GM18505 (cell line): ENCODE results near the gene DCANP1.

Experiments
- ATAC-seq: cut with Tn5 transposase; IDR thresholded peaks from one replicate; pipeline ENCODE4 v1.9.1; 2021; ENCODE audit not compliant: unreplicated experiment
- POLR2A ChIP-seq: IDR thresholded peaks from 4 replicates; pipeline ENCODE4 v1.6.1; 2011; ENCODE audit warnings: borderline replicate concordance; ENCODE audit not compliant: insufficient read depth, insufficient read length; ENCODE audit errors: extremely low read depth

Gene DCANP1

DNA sequence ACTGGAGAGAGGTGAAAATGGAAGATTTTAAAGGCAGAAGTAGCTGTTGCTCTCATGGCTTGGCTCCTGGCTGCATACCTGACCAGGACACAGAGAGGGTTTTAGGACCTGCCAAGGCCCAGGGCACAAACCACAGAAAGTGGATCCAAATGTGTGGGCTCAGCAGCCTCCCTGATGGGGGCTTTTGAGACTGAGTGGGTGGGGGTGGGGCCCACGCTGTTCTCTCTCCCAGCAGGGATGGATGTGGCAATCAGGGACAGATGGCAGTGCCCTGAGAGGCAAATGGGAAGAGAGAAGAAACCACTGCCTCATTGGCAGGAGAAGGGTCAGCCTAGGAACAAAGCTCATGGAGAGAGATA is 39.9 kb upstream of the DCANP1 start:
- no peak for TF ChIP-seq POLR2A

DNA sequence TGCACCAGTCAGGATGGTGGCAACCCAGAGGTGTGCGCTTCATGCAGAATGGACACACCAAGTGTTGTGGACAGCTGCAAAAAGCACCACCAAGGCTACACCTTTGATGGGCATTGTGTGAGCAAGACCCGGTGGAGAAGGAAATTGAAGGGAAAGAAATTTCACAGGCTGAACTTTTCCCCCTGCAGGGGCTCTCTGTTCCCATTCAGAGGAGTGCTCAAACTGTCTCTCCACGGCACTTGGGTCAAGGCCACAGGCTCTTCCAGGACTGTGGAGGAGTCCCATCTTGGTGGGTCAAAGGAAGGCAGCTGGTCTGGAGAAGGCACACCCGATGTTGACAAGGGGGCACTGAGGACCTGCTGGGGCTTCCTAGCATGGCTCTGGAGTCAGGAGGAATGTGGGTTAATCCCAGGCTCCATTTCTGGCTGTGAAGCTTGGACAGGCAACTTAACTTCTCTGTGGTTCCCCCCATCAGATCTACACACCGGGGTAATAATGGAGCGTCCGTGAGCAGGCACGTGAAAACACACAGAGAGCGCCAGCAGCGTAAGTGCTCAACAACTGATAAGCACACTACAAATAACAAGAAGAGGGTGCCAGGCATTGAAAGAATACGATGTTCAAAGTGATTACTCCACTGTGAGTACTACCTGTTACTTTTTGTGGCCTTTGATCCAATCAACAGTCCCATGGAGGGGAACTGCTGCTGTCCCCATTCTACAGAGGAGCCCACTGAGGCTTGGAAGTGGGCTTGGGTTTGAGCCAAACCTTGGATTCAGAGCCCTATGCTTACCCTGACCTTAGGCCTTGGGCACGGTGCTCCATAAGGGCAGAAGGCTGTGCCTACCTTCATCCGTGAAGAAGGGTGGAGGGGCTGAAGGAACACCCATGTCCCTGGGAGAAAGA is 39.2 kb upstream of the DCANP1 start:
- no peak for ATAC-seq

More for the DNA sequence above, 39.9 kb upstream of the DCANP1 start:
- no peak for ATAC-seq

DNA sequence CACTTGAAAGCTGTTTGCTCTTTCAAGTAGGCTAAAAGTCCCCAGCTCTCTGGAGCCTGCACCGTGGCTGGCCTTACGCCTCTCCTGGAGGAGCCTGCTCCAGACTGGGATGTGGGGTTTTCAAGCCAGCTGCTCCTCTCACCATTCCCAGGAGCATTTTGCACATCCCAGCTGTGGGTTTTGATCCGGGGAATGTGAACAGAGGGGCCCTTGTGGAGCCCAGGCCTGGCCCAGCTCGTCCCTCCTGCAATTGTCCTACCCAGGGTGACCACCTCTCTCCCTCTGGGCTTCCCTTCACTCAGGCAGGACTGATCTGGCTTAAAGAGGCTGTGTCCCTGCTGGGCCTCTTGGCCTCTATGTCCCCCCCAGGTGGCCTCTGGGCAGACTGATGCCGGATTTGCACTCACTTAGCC is 37.5 kb upstream of the DCANP1 start:
- no peak for TF ChIP-seq POLR2A
- no peak for ATAC-seq

More for the DNA sequence above, 39.2 kb upstream of the DCANP1 start:
- no peak for TF ChIP-seq POLR2A

DNA sequence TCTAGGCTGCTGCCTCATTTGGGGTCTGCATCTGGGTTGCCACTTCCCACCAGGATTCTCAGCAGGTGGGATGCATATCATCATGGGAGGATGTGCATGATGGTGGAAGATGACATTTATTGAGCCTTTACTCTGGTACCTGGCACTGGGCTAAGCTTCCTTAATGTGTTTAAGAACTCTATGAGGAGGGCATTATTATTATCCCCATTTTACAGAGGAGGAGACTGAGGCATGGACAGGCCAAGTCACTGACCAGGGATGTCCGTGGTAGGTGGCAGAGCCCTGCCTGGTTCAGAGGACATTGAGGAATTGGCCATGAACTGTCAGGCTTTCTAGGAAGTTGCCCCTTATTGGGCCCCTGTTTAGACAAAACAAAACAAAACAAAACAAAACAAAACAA is 36.1 kb upstream of the DCANP1 start:
- ATAC-seq: no peak
- TF ChIP-seq POLR2A: no peak

DNA sequence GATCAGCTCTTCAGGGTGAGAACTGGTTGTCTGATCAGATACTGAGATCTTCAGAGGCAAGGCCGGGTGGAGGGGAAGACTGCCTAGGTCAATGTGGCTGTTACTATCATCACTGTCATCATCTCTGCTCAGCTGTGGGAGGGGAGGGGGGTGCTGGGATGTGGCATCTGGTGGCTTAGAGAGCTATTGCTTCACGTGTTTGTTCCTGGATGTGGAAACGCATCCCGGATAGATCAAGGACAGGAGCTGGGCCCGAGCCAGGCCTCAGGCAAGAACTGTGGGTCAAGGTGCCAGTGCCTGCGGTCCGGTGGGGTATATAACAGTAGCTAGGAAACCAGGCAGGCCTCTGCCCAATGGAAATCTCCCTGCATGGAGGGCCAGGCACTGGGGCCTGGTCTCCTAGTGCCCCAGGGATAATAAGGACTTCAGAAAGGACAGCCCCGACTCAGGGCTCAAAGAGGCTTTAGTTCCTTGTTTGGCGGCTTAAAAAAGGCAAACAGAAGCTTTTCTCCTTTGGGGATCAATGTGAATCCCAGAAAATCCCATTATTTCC is 35.3 kb upstream of the DCANP1 start:
- TF ChIP-seq POLR2A: no peak
- ATAC-seq: no peak

DNA sequence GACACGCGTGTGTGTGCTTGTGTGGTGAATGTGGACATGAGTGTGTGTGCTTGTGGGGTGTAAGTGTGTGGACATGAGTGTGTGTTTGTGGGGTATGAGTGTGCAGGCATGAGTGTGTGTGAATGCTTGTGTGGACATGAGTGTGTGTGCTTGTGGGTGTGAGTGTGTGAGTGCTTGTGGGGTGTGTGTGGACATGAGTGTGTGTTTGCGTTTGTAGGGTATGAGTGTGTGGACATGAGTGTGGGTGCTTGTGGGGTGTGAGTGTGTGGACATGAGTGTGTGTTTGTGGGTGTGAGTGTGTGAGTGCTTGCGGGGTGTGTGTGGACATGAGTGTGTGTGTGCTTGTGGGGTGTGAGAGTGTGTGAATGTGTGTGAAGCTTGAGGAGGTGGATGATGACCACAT is 34.8 kb upstream of the DCANP1 start:
- no peak for TF ChIP-seq POLR2A
- ATAC-seq: no peak

DNA sequence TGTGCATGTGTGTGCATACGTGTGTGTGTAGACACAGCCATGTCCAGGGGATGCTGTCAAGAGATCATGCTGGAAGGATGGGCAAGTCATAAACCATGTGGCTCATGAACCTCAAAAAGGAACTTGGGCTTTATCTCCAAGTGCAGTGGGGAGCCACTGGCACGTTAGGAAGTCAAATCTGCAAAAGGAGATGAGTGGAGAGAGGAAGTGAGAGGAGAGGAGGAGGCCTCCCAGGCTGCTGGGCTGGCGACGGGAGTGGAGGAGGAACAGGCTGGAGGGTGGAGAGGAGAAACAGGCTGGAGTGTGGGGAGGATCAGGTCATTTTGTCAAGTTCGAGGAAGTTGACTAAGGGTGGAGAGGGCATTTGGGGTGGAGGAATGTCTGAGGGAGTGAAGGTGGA is 34.2 kb upstream of the DCANP1 start:
- TF ChIP-seq POLR2A: no peak
- no peak for ATAC-seq

DNA sequence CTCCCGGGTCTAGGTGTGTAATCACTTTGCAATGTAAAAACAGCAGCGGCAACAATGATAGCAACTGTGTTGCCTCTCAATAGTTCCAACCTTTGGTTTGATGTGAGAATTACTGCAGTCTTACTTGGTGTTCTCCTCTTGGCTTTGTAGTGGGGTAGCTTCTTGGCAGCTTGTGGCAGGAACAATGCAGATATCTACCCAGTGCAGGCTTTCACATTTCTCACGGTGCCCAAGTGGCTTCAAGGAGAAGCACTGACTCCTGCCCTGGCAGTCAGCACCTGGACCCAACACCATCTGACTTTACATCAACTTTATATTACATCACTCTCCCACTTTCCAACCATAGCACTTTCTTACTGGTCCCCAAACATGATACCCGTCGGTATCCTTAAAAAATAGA is 33.4 kb upstream of the DCANP1 start:
- TF ChIP-seq POLR2A: no peak
- ATAC-seq: no peak

DNA sequence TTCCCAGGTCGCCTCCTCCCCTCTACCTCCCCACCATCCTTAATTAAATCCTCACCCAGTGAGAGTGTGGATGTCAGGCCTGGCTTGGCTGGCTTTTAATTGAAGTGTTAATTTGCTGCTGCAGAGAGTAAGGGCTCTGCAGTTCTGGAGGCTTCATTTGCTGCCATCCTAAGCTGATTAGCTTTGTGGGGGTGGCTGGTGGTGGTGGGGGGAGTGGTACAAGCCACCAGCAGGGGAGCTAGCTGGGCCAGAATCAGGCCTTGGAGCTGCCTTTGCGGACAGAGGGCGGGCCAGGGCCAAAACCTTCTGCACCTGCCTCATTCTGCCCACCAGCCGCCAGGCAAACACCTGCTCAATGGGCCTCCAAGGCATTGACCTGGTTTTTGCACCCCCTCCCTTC is 31.8 kb upstream of the DCANP1 start:
- no peak for TF ChIP-seq POLR2A
- no peak for ATAC-seq

DNA sequence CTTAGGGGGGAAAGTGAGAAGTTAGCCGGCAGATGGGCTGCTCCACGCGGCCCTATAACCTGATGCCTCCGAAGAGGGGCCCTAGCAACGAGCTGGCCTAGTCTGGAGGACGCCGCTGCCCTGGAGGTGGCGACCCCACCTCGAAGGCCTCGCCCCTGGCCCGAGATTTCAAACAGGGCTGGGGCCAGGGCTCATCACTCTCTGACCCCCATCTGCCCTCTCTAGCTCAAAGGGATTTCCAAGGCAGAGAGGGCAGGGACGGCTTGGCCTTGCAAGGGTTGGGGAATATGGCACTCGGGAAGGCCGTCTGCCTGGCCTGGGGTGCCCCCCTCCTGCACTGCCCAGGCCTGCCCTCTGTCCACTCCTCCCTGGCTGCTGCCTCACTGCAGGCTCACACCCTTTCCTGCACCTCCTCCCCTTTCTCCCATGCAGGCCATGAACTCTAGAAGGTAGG is 30.5 kb upstream of the DCANP1 start:
- no peak for TF ChIP-seq POLR2A
- no peak for ATAC-seq

DNA sequence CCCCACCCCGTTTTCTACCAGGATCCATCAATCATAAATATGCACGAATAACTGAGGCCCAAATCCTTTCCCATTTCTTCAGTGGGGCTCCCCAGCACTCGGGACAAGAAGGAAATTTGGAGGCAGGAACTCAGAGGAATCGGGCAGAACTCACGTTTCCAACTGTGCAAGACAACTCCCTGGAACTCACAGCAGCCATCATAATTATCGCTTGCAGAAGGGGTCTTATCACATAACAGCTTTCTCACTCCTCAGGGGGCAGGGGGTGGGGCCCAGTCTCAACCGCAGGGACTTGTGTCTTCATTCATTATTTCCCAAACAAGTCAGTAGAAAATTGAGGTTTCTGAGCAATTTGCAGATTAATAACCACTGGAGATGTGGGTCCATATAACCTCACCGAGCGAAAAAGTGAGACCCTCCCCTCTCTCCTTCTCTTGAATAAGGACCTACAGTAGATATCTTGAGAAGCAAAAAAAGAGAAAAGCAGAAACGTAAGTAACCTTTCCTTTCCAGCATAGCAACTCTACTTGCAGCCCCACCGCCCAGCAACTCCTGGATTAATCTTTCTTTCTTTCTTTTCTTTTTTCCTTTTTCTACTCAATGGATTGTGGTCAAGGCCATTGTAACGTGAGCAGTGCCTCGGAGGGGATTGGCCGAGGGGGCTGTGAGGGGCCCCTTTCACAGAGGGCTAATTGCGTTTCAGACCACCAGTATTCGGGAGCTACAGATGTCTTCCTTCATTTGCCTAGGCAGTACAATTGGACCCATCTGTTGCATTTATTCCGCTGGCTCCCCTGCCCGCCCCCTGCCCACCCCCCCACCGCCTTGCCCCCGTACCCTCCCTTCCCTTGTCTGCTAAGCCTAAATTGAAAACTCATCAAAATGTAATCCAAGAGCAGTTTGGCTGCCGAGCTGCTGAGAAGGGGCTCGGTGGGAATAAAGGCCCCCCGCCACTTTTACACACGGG is 29.8 kb upstream of the DCANP1 start:
- no peak for TF ChIP-seq POLR2A
- ATAC-seq: no peak

DNA sequence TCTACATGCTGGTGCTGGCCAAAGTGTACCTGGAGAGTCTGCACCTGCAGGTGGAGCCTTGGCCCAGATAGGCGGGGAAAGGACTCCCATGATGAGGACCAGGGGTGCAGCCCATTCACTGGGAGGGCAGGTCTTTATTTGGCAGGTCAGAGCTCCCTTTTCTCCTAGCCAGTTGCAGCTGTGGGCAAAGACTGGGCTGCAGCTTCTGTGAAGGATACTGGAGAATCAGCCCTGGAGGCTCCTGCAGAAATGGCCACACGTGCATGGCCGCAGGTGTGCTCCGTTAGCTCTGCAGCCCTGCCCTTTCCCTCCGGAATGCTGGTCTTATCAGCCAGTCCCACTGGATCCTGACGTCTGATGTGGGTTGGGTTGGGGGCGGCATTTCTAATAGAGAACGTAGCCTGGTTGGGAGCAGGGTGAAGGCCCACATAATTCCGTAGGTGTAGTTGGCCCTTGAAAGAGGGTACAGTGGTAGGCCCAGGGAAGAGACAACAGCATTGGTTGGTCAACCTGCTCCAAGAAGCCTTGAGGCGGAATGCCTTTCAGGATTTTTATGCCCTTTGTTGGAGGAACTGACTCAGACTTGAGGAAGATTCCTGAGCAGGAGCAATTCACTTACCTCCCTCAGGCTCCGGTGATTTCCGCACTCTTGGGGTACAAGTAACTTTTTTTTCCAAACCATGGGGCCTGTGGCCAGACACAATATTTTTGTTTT is 27.0 kb upstream of the DCANP1 start:
- TF ChIP-seq POLR2A: no peak
- ATAC-seq: no peak

DNA sequence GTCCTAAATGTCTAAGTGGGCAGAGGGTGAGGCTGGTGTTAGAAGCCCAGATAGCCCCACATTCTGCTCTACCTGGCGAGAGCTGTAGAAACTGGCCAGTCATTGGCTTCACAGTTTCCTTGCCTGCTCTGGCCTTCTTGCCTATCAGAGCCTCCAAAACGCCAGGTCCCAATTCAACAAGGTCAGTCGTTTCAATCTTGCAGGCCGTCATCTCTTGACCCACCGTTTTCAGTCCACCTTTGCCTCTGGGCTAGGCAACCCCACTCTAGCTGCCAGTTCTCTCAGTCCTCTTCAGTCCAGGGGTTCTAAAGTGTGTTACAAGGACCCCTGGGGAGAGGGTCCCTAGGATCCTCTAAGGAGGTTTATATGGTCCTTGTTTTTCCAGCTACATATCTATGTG is 25.0 kb upstream of the DCANP1 start:
- no peak for TF ChIP-seq POLR2A
- ATAC-seq: no peak
